Spleen (tissue), 11 donors: ENCODE results near the gene ASTL. TPM values are rescaled to one million over a fixed set of nuclear protein-coding genes. Genes with fewer than 3 reads are reported as not detected.

Source experiments
- DNase-seq: peaks from one replicate; pipeline ENCODE4 v3.0.0-alpha.2; 2020
- H3K27ac ChIP-seq, 8 donors: fragments of 200-600 bp; sonication (generic) in 7 of 8; 1 replicate in 4 of 8; 2 replicates in 4 of 8; pipeline versions ENCODE4 v1.5.0 to v1.8.0; 2016 to 2021; ENCODE audit warnings: inconsistent platforms in 4 of 8, mild to moderate bottlenecking in 4 of 8, moderate library complexity in 1 of 8
- H3K27me3 ChIP-seq, 7 donors: fragments of 200-600 bp; sonication (generic) in 6 of 7; replicated peaks in 1 of 7; 1 replicate in 4 of 7; 2 replicates in 3 of 7; pipeline versions ENCODE4 v1.5.0 to v1.8.0; 2016 to 2021; ENCODE audit warnings: inconsistent platforms in 3 of 7, mild to moderate bottlenecking in 1 of 7
- H3K36me3 ChIP-seq, 6 donors: fragments of 200-600 bp; sonication (generic) in 5 of 6; 1 replicate in 4 of 6; 2 replicates in 2 of 6; pipeline versions ENCODE4 v1.5.0 to v1.8.0; 2016 to 2021; ENCODE audit warnings: inconsistent platforms in 2 of 6
- H3K4me1 ChIP-seq, 6 donors: fragments of 200-600 bp; sonication (generic) in 5 of 6; 1 replicate in 3 of 6; 2 replicates in 3 of 6; pipeline versions ENCODE4 v1.5.0 to v1.8.0; 2016 to 2021; ENCODE audit warnings: inconsistent platforms in 3 of 6
- H3K4me3 ChIP-seq, 8 donors: fragments of 200-600 bp; sonication (generic) in 7 of 8; 1 replicate in 4 of 8; 2 replicates in 4 of 8; pipeline versions ENCODE4 v1.5.0 to v1.8.0; 2016 to 2021; ENCODE audit warnings: inconsistent platforms in 4 of 8, mild to moderate bottlenecking in 4 of 8, moderate library complexity in 2 of 8
- H3K9me3 ChIP-seq, 8 donors: fragments of 200-600 bp; sonication (generic) in 7 of 8; 1 replicate in 4 of 8; 2 replicates in 4 of 8; pipeline versions ENCODE4 v1.5.0 to v1.8.0; 2016 to 2021; ENCODE audit warnings: inconsistent platforms in 4 of 8
- POLR2A ChIP-seq, 3 donors: fragments of 450-650 bp; IDR thresholded peaks; one replicate each; pipeline ENCODE4 v1.5.1; 2017; ENCODE audit warnings: antibody characterized with exemption in 3 of 3, mild to moderate bottlenecking in 1 of 3
- POLR2AphosphoS5 ChIP-seq, 3 donors: sonication (generic); formaldehyde crosslinking; IDR thresholded peaks; one replicate each; pipeline ENCODE4 v1.5.1; 2017; ENCODE audit warnings: antibody characterized with exemption in 3 of 3
- WGBS, 5 donors: extraction: QIAGEN DNeasy Blood & Tissue Kit in 3 of 5; methylation state at CpG; one replicate each; pipeline versions ENCODE4 v1.1.5 to v1.1.7; 2013 to 2018; 5-methylcytosine and 5-hydroxymethylcytosine counted together
- intact Hi-C: fragments of 100-400 bp; cut with DNase I; formaldehyde crosslinking; loops from one replicate; pipeline ENCODE4 v1.15.0; 2023; ENCODE audit warnings: low total_unique reads
- polyA plus RNA-seq, 3 donors: library from polyadenylated mRNA; stranded (reverse); fragments of 200-250 nt; gene quantifications; one replicate each; pipeline ENCODE4 v1.2.1, GENCODE V29; 2013
- total RNA-seq, 7 donors: library from RNA; depleted of rRNA in 3 of 7; stranded (reverse); fragments of >200 nt in 3 of 7; fragmentation: NEBNext Ultra II Directional in 4 of 7; extraction: Animal tissue kit (Norgen Biotek cat#: 25700) in 4 of 7; gene quantifications; one replicate each; pipeline versions ENCODE4 v1.1.0 to v1.2.1, GENCODE V29; 2016 to 2021
- TF ChIP-seq, protein P1 (sequence below), 11 experiments: fragments of 200-600 bp in 7 of 11; fragments of 450-650 bp in 4 of 11; sonication (generic) in 4 of 11; IDR thresholded peaks in 8 of 11; conservative IDR thresholded peaks in 3 of 11; 1 replicate in 7 of 11; 2 replicates in 4 of 11; pipeline versions ENCODE4 v1.4.0 to v1.8.0; 2016 to 2021; ENCODE audit warnings: antibody characterized with exemption in 11 of 11, inconsistent platforms in 4 of 11, mild to moderate bottlenecking in 1 of 11
- donor health status: healthy with polysubstance abuse.
- donor health status: DM: no; HTN: no; CAD: no; lungs with moderate emphysema.
- donor health status: DM: no; HTN: no; CAD: no.
- donor health status: Bipolar disorder and iron deficiency.
- donor health status: healthy.
- donor health status: DM: no; HTN: no; CAD: no.
- donor health status: DM: yes; HTN: yes; CAD: no.

The ASTL gene
- total and polyA plus RNA-seq, 10 donors = 0.24 to 2.2 (median 0.52) TPM; not detected in 1

DNA sequence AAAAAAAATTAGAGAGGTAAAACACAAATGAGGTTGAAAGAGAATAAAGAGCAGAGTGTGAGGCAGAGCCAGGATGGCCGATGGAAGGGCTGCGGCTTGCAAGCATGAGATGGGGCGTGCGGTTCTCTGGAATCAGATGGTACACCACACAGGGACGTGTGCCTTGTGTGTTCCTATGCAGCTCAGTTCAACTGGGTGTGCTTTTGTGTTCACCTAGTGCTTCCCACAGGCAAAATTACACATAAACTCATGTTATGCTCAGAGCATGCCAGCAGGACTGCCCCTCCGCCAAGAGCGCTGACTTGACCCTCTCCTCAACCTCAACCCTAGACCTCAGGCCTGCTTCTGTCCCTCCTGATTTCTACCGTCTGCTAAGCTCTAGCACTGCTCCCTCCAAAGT is 45.9 kb upstream of the ASTL start:
- Histone ChIP-seq H3K27ac (peak overlapping the region in 1 of 8 donors; percentile 36), H3K4me1 (peaks cover 0 to 27% (median 7%) of the 10 kb centered on the region in 6 donors), H3K4me3 (no peak overlapping the region), H3K9me3 (no peaks in the 10 kb centered on the region), H3K27me3 (no peaks in the 10 kb centered on the region), H3K36me3 (peaks cover 3 to 61% (median 49%) of the 10 kb centered on the region in 6 donors)
- 86 to 93% (median 91%) methylated on average over 8 of the region's 8 CpGs for WGBS, 5 donors
- TF ChIP-seq POLR2A (IDR thresholded peaks at IDR 0.05) (no peak), POLR2AphosphoS5 (IDR thresholded peaks at IDR 0.05) (peak in 2 of 3 donors; percentile 30 to 46)
- intact Hi-C loops = no loop called here
- no peak for DNase-seq

DNA sequence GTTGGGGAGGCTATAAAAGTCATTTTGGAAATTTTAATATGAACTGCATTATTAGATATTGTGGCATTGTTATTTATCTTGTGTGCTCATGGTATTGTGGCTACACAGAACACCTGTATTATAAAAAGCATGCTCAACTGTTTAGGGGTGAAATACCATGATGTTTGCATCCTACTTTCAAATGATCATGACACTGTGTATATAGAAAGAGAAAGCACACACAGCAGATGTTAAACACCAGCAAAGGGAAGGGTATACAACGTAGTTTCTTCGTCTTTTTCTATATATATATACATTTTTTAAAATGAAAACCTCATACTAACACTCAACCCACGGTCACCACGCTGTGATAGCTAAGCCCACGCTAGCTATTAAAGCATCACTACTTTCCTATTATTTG is 43.2 kb upstream of the ASTL start:
- DNase-seq = no peak
- Histone ChIP-seq H3K27ac (no peak overlapping the region), H3K36me3 (peaks cover 0 to 34% (median 30%) of the 10 kb centered on the region in 6 donors), H3K9me3 (no peaks in the 10 kb centered on the region), H3K4me3 (no peak overlapping the region), H3K27me3 (no peaks in the 10 kb centered on the region), H3K4me1 (peaks cover 0 to 18% (median 7%) of the 10 kb centered on the region in 6 donors)
- 62 to 75% (median 70%) methylated on average over 5 of the region's 5 CpGs for WGBS, 5 donors
- intact Hi-C loops = no loop called here
- TF ChIP-seq, protein P1, sequence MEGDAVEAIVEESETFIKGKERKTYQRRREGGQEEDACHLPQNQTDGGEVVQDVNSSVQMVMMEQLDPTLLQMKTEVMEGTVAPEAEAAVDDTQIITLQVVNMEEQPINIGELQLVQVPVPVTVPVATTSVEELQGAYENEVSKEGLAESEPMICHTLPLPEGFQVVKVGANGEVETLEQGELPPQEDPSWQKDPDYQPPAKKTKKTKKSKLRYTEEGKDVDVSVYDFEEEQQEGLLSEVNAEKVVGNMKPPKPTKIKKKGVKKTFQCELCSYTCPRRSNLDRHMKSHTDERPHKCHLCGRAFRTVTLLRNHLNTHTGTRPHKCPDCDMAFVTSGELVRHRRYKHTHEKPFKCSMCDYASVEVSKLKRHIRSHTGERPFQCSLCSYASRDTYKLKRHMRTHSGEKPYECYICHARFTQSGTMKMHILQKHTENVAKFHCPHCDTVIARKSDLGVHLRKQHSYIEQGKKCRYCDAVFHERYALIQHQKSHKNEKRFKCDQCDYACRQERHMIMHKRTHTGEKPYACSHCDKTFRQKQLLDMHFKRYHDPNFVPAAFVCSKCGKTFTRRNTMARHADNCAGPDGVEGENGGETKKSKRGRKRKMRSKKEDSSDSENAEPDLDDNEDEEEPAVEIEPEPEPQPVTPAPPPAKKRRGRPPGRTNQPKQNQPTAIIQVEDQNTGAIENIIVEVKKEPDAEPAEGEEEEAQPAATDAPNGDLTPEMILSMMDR (IDR thresholded peaks at IDR 0.05 in 8 of 11, conservative IDR thresholded peaks at IDR 0.05 in 3 of 11) = no peak
- no peak for TF ChIP-seq POLR2A (IDR thresholded peaks at IDR 0.05)
- no peak for TF ChIP-seq POLR2AphosphoS5 (IDR thresholded peaks at IDR 0.05)

DNA sequence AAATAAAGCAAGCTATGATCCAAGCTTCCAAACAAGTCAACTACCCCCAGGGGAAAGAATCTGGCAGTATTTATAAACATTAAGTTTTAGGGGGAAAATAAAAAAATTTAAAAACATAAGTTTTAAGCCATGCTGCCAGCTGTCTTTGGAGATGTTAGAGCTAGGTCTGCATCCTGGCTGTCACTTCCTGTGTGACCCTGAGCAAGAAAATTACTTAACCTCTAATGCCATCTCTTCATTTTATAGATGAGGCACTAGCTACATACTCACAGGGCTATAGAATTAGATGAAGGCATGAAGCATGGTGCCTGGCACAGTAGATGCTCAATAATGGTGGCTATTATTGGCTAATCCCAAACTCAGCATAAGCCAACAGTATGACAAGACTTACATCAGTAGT is 42.2 kb upstream of the ASTL start:
- DNase-seq = no peak
- intact Hi-C loops = no loop called here
- Histone ChIP-seq H3K27ac (no peak overlapping the region), H3K9me3 (no peaks in the 10 kb centered on the region), H3K27me3 (no peaks in the 10 kb centered on the region), H3K36me3 (peaks cover 0 to 24% (median 20%) of the 10 kb centered on the region in 6 donors), H3K4me3 (no peak overlapping the region), H3K4me1 (peaks cover 0 to 13% (median 7%) of the 10 kb centered on the region in 6 donors)
- TF ChIP-seq, protein P1 (IDR thresholded peaks at IDR 0.05 in 8 of 11, conservative IDR thresholded peaks at IDR 0.05 in 3 of 11) = no peak
- TF ChIP-seq POLR2AphosphoS5 (IDR thresholded peaks at IDR 0.05) = no peak

DNA sequence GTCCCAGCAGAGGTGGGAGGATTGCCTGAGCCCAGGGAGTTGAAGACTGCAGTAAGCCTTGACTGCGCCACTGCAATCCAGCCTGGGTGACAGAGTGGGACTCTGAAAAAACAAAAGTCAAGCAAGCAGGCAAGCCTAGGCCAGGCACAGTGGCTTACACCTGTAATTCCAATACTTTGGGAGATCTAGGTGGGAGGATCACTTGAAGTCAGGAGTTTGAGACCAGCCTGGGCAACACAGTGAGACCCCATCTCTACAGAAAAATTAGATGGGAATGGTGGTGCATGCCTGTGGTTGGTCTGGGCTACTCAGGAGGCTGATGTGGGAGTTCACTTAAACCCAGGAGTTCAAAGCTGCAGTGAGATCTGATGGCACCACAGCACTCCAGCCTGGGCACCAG is 41.7 kb upstream of the ASTL start:
- H3K4me1 ChIP-seq = peaks cover 0 to 13% (median 7%) of the 10 kb centered on the region in 6 donors
- no peak for DNase-seq
- TF ChIP-seq POLR2A (IDR thresholded peaks at IDR 0.05) (no peak), POLR2AphosphoS5 (IDR thresholded peaks at IDR 0.05) (no peak)
- TF ChIP-seq, protein P1 (IDR thresholded peaks at IDR 0.05 in 8 of 11, conservative IDR thresholded peaks at IDR 0.05 in 3 of 11) = no peak
- H3K9me3 ChIP-seq = no peaks in the 10 kb centered on the region
- no peak overlapping the region for H3K4me3 ChIP-seq
- peaks cover 0 to 19% (median 15%) of the 10 kb centered on the region in 6 donors for H3K36me3 ChIP-seq
- intact Hi-C loops = no loop called here
- 91 to 100% (median 96%) methylated on average over 1 of the region's 1 CpG for WGBS, 5 donors
- H3K27ac ChIP-seq = no peak overlapping the region
- no peaks in the 10 kb centered on the region for H3K27me3 ChIP-seq

DNA sequence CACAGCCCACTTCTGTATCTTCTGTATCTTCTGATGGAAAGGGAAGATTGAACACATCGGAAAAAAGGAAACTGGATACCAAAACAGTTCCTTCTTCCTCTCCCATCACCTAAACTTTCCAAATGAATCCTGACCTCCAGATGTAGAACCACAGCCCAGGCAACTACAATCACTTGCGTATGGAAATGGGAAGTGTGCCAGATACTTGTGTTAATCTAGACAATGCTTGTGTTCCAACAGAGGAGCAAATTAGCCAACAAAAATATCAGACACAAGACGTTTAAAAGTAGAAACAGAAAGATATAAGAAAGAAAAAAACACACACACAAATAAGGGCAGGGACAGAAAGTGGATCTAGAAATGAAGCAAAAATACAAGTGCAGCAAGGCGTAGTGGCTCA is 38.4 kb upstream of the ASTL start:
- intact Hi-C loops = loop anchor here (2.0 kb wide), 1 partner anchor 38 kb away; the partner anchor contains the start of gene ASTL
- H3K27ac ChIP-seq = no peak overlapping the region
- TF ChIP-seq POLR2AphosphoS5 (IDR thresholded peaks at IDR 0.05) (no peak), POLR2A (IDR thresholded peaks at IDR 0.05) (no peak)
- WGBS, 5 donors = 62 to 75% (median 67%) methylated on average over 4 of the region's 4 CpGs
- no peaks in the 10 kb centered on the region for H3K27me3 ChIP-seq
- no peak for DNase-seq
- H3K9me3 ChIP-seq = no peaks in the 10 kb centered on the region
- no peak overlapping the region for H3K4me3 ChIP-seq
- peaks cover 4 to 23% (median 8%) of the 10 kb centered on the region in 6 donors for H3K4me1 ChIP-seq
- H3K36me3 ChIP-seq = no peaks in the 10 kb centered on the region
